ENCODE data around the gene SMYD3. TPM values are rescaled to one million over a fixed set of nuclear protein-coding genes. Genes with fewer than 3 reads are reported as not detected.

The SMYD3 gene
- total RNA-seq, 4 donors from 2014 or later, result 10.5 to 36.4 (median 22.5) TPM

- intact Hi-C loops (cut with DNase I; ENCODE audit: low total_unique reads), result no loop called here
- Histone ChIP-seq H3K27me3 (no peaks in the 10 kb centered on the region), H3K9me3 (no peaks in the 10 kb centered on the region), H3K36me3 (no peaks in the 10 kb centered on the region), H3K4me3 (no peak overlapping the region), H3K4me1 (no peaks in the 10 kb centered on the region), H3K27ac (no peak overlapping the region)
- TF ChIP-seq POLR2A (IDR thresholded peaks at IDR 0.05), result no peak
- no peak for TF ChIP-seq CTCF (IDR thresholded peaks at IDR 0.05)
- no peak for DNase-seq
Measured at GRCh38 chr1:245901565-245901964, 605.5 kb downstream of the SMYD3 start.

GRCh38 chr1:245901037-245901436 lies 606.0 kb downstream of the SMYD3 start:
- H3K27ac ChIP-seq, result no peak overlapping the region
- H3K27me3 ChIP-seq, result no peaks in the 10 kb centered on the region
- H3K36me3 ChIP-seq, result no peaks in the 10 kb centered on the region
- no peak for TF ChIP-seq POLR2A (IDR thresholded peaks at IDR 0.05)
- TF ChIP-seq CTCF (IDR thresholded peaks at IDR 0.05), result no peak
- intact Hi-C loops (cut with DNase I; ENCODE audit: low total_unique reads), result no loop called here
- H3K4me3 ChIP-seq, result no peak overlapping the region
- no peak for DNase-seq
- no peaks in the 10 kb centered on the region for H3K9me3 ChIP-seq
- no peaks in the 10 kb centered on the region for H3K4me1 ChIP-seq

- Histone ChIP-seq H3K4me1 (no peaks in the 10 kb centered on the region), H3K36me3 (no peaks in the 10 kb centered on the region), H3K27me3 (no peaks in the 10 kb centered on the region), H3K27ac (no peak overlapping the region), H3K4me3 (no peak overlapping the region), H3K9me3 (no peaks in the 10 kb centered on the region)
- intact Hi-C loops (cut with DNase I; ENCODE audit: low total_unique reads), result no loop called here
- no peak for DNase-seq
- TF ChIP-seq POLR2A (IDR thresholded peaks at IDR 0.05), result no peak
- no peak for TF ChIP-seq CTCF (IDR thresholded peaks at IDR 0.05)
Measured at GRCh38 chr1:245898581-245898980, 608.5 kb downstream of the SMYD3 start.

- no peaks in the 10 kb centered on the region for H3K36me3 ChIP-seq
- no peaks in the 10 kb centered on the region for H3K9me3 ChIP-seq
- H3K4me1 ChIP-seq, result no peaks in the 10 kb centered on the region
- H3K27me3 ChIP-seq, result no peaks in the 10 kb centered on the region
- TF ChIP-seq CTCF (IDR thresholded peaks at IDR 0.05) (no peak), POLR2A (IDR thresholded peaks at IDR 0.05) (no peak)
- DNase-seq, result no peak
- H3K27ac ChIP-seq, result no peak overlapping the region
- intact Hi-C loops (cut with DNase I; ENCODE audit: low total_unique reads), result no loop called here
- no peak overlapping the region for H3K4me3 ChIP-seq
Measured at GRCh38 chr1:245896258-245896657, 610.8 kb downstream of the SMYD3 start.

DNA sequence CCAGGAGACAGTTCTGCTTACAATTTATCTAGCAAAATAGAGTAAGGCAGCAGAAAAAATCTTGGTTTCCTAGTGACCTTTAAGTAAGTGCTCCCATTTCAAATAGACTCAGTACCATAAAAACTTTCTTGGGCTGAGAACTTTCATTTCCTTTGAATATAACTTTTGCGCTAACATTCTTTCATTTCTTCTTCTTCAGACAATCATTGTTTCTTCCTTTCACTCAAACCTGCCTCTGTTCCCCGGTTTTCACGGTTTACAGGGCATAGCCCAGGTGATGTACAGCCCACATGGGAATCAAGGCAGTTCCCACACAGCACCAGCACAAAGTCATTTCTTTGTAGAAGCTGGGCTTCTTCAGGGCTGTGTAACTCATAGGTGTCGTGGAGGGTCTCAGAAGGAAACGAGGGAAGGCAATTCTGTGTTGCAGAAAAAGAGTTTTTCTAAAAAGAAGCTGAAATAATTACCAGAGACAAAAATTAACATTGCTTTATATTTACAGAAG lies 611.6 kb downstream of the SMYD3 start:
- no peak for DNase-seq
- Histone ChIP-seq H3K4me1 (no peaks in the 10 kb centered on the region), H3K27me3 (no peaks in the 10 kb centered on the region), H3K36me3 (no peaks in the 10 kb centered on the region), H3K27ac (no peak overlapping the region), H3K9me3 (no peaks in the 10 kb centered on the region), H3K4me3 (no peak overlapping the region)
- intact Hi-C loops (cut with DNase I; ENCODE audit: low total_unique reads), result no loop called here
- TF ChIP-seq POLR2A (IDR thresholded peaks at IDR 0.05) (no peak), CTCF (IDR thresholded peaks at IDR 0.05) (no peak)
